NCI-H345 treated with DMSO at 0.1 percent for 48 hours (cell line): ENCODE data around the gene USP40.

Experiments used
- DNase-seq: peaks from one replicate; lab custom pipeline; 2025; ENCODE audit not compliant: unreplicated experiment; lab: John Stamatoyannopoulos, UW

The USP40 gene

GRCh38 chr2:233501198-233502076, 65.1 kb downstream of the USP40 start:
- no peak for DNase-seq

GRCh38 chr2:233499928-233500327, 66.7 kb downstream of the USP40 start:
- DNase-seq: no peak

GRCh38 chr2:233498126-233498525, 68.5 kb downstream of the USP40 start:
- no peak for DNase-seq

GRCh38 chr2:233497692-233498091, 68.9 kb downstream of the USP40 start:
- DNase-seq: no peak

GRCh38 chr2:233495503-233496496, 70.8 kb downstream of the USP40 start:
- no peak for DNase-seq

GRCh38 chr2:233492751-233493150, 73.8 kb downstream of the USP40 start:
- no peak for DNase-seq

GRCh38 chr2:233492078-233492477, 74.5 kb downstream of the USP40 start:
- DNase-seq: no peak

GRCh38 chr2:233491326-233491725, 75.3 kb downstream of the USP40 start:
- no peak for DNase-seq

- no peak for DNase-seq
Observed at GRCh38 chr2:233490831-233491230, 75.8 kb downstream of the USP40 start.

GRCh38 chr2:233489666-233490065, 76.9 kb downstream of the USP40 start:
- DNase-seq: no peak

GRCh38 chr2:233489143-233489542, 77.4 kb downstream of the USP40 start:
- no peak for DNase-seq

- no peak for DNase-seq
Observed at GRCh38 chr2:233487748-233488345, 78.7 kb downstream of the USP40 start.

- no peak for DNase-seq
Observed at GRCh38 chr2:233486778-233487552, 79.6 kb downstream of the USP40 start.

- DNase-seq: no peak
Observed at GRCh38 chr2:233486357-233486756, 80.2 kb downstream of the USP40 start.

- no peak for DNase-seq
Observed at GRCh38 chr2:233485726-233486125, 80.9 kb downstream of the USP40 start.

- no peak for DNase-seq
Observed at GRCh38 chr2:233482616-233483015, 84.0 kb downstream of the USP40 start.

- DNase-seq: no peak
Observed at GRCh38 chr2:233481368-233482142, 85.0 kb downstream of the USP40 start.

GRCh38 chr2:233480490-233481202, 85.9 kb downstream of the USP40 start:
- peak; percentile 3 for DNase-seq
